Ishikawa (cell line): ENCODE results near the gene TNNI3K.

Source experiments
- CEBPB ChIP-seq: IDR thresholded peaks from 2 replicates; pipeline ENCODE4 v1.6.1; 2012
- CREB1 ChIP-seq: IDR thresholded peaks from 2 replicates; pipeline ENCODE4 v1.6.1; 2012; ENCODE audit warnings: low read depth
- EGR1 ChIP-seq: IDR thresholded peaks from 2 replicates; pipeline ENCODE4 v1.6.1; 2012
- EP300 ChIP-seq: IDR thresholded peaks from 2 replicates; pipeline ENCODE4 v1.6.1; 2012; ENCODE audit warnings: borderline replicate concordance
- FOXM1 ChIP-seq: IDR thresholded peaks from 2 replicates; pipeline ENCODE4 v1.6.1; 2012; ENCODE audit warnings: low read depth, borderline replicate concordance
- MAX ChIP-seq: IDR thresholded peaks from 2 replicates; pipeline ENCODE4 v1.6.1; 2012
- NFIC ChIP-seq: IDR thresholded peaks from 2 replicates; pipeline ENCODE4 v1.6.1; 2012
- RAD21 ChIP-seq: IDR thresholded peaks from 2 replicates; pipeline ENCODE4 v1.6.1; 2012; ENCODE audit warnings: low read depth
- TAF1 ChIP-seq: IDR thresholded peaks from 2 replicates; pipeline ENCODE4 v1.6.1; 2012; ENCODE audit warnings: low read depth, mild to moderate bottlenecking
- TCF12 ChIP-seq: IDR thresholded peaks from 2 replicates; pipeline ENCODE4 v1.6.1; 2012; ENCODE audit warnings: low read depth
- TEAD4 ChIP-seq: IDR thresholded peaks from 2 replicates; pipeline ENCODE4 v1.6.1; 2012
- YY1 ChIP-seq: IDR thresholded peaks from 2 replicates; pipeline ENCODE4 v1.6.1; 2012; ENCODE audit warnings: low read depth
- ZBTB7A ChIP-seq: IDR thresholded peaks from 2 replicates; pipeline ENCODE4 v1.6.1; 2012; ENCODE audit warnings: low read depth
- TF ChIP-seq, protein P1 (sequence below): IDR thresholded peaks from 2 replicates; pipeline ENCODE4 v1.6.1; 2012; ENCODE audit warnings: low read depth, mild to moderate bottlenecking
- TF ChIP-seq, protein P2 (sequence below): IDR thresholded peaks from 2 replicates; pipeline ENCODE4 v1.6.1; 2012

TNNI3K gene

DNA sequence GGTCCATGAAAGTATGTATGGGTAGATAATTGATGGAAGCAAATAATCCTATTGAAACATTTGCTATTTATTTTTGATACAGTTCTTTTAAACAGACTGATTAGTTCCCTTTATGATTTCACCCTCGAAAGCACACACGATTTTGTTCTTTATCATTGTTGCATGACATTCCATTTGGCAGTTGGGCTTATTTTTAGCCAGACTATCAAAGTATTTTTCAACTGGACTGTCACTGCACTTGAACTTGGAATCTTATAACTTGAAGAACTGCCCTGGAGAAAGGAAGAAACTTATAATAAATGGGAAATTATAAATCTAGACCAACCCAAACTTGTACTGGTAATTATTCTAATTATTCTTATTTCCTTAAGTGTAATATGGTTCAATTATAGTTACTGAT is at the start of gene TNNI3K:
Gene TNNI3K (plus strand): TSS at position 235 of the 400 bp plus-strand sequence. CDS start 65 bp downstream, at position 300.
- TF ChIP-seq TCF12 = no peak
- TF ChIP-seq NFIC = no peak

GRCh38 chr1:74193908-74194307 is 41.3 kb upstream of the TNNI3K start:
- TF ChIP-seq EP300 (no peak), RAD21 (no peak)

- TF ChIP-seq CEBPB (no peak), YY1 (no peak), RAD21 (no peak), MAX (no peak), EP300 (no peak), CREB1 (no peak), TEAD4 (no peak), FOXM1 (no peak), ZBTB7A (no peak), TAF1 (no peak), NFIC (no peak), TCF12 (no peak)
- TF ChIP-seq, protein P1, sequence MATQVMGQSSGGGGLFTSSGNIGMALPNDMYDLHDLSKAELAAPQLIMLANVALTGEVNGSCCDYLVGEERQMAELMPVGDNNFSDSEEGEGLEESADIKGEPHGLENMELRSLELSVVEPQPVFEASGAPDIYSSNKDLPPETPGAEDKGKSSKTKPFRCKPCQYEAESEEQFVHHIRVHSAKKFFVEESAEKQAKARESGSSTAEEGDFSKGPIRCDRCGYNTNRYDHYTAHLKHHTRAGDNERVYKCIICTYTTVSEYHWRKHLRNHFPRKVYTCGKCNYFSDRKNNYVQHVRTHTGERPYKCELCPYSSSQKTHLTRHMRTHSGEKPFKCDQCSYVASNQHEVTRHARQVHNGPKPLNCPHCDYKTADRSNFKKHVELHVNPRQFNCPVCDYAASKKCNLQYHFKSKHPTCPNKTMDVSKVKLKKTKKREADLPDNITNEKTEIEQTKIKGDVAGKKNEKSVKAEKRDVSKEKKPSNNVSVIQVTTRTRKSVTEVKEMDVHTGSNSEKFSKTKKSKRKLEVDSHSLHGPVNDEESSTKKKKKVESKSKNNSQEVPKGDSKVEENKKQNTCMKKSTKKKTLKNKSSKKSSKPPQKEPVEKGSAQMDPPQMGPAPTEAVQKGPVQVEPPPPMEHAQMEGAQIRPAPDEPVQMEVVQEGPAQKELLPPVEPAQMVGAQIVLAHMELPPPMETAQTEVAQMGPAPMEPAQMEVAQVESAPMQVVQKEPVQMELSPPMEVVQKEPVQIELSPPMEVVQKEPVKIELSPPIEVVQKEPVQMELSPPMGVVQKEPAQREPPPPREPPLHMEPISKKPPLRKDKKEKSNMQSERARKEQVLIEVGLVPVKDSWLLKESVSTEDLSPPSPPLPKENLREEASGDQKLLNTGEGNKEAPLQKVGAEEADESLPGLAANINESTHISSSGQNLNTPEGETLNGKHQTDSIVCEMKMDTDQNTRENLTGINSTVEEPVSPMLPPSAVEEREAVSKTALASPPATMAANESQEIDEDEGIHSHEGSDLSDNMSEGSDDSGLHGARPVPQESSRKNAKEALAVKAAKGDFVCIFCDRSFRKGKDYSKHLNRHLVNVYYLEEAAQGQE = no peak
Measured at GRCh38 chr1:74195339-74195738, 39.8 kb upstream of the TNNI3K start.

DNA sequence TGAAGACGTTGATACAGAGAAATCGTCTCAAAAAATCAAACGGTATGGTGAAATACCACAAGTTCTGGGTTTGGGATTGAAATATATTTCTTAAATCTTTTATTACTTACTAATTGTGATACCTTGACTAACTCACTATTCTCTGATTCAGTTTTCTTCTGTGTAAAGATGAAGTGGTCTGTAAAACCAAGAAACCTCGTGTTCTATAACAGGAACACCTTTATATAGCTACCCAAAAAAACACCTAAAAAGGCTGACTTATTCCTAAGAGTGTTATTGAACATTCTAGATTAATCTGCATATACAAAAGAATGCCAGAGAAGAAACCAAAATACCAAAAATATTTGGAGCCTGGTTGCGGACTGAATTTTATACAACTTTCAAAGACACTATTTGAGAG is 37.9 kb upstream of the TNNI3K start:
- TF ChIP-seq FOXM1 (no peak), MAX (no peak), ZBTB7A (no peak), TAF1 (no peak), TCF12 (no peak), EP300 (no peak), NFIC (no peak), CEBPB (no peak), RAD21 (no peak), TEAD4 (no peak), CREB1 (no peak), EGR1 (no peak), YY1 (no peak)
- TF ChIP-seq, protein P1 = no peak
- TF ChIP-seq, protein P2, sequence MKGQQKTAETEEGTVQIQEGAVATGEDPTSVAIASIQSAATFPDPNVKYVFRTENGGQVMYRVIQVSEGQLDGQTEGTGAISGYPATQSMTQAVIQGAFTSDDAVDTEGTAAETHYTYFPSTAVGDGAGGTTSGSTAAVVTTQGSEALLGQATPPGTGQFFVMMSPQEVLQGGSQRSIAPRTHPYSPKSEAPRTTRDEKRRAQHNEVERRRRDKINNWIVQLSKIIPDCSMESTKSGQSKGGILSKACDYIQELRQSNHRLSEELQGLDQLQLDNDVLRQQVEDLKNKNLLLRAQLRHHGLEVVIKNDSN = no peak

- TF ChIP-seq TCF12 (no peak), TAF1 (peak; percentile 49; the same call in 1 of the 2 replicates), EGR1 (peak; percentile 91), ZBTB7A (no peak), CEBPB (no peak), NFIC (no peak), TEAD4 (no peak; the same call in 1 of the 2 replicates), EP300 (no peak), FOXM1 (no peak), CREB1 (0 out of 2 replicates have a peak, but pooled peaks have one; percentile 17), RAD21 (no peak), YY1 (peak; percentile 58; the same call in 1 of the 2 replicates), MAX (peak; percentile 32; the same call in 1 of the 2 replicates)
- TF ChIP-seq, protein P2 = no peak
- TF ChIP-seq, protein P1 = no peak
Measured at GRCh38 chr1:74197657-74198552, 37.3 kb upstream of the TNNI3K start, which contains the start of the genes FPGT and LRRIQ3. Gene FPGT, plus strand, starts transcription at chr1:74198242. Its CDS starts 37 bp downstream, at chr1:74198279. Gene LRRIQ3, minus strand, starts transcription at chr1:74198176. Its CDS starts 14,492 bp downstream, at chr1:74183684.
